Coronary artery (tissue), 2 donors: ENCODE data around the gene RXRB.

Source experiments
- DNase-seq: peaks from one replicate; pipeline ENCODE4 v3.0.0-alpha.2; 2017; ENCODE audit warnings: low spot score
- H3K27ac ChIP-seq, 2 donors: fragments of 200-600 bp; sonication (generic); one replicate each; pipeline ENCODE4 v1.5.1; 2016 to 2019
- H3K4me3 ChIP-seq: fragments of 200-600 bp; sonication (generic); 2 replicates; pipeline ENCODE4 v1.5.1; 2016; ENCODE audit warnings: mild to moderate bottlenecking, moderate library complexity
- TF ChIP-seq, protein P1 (sequence below): fragments of 200-600 bp; sonication (generic); IDR thresholded peaks from one replicate; pipeline ENCODE4 v1.5.1; 2019; ENCODE audit warnings: antibody characterized with exemption

The RXRB gene

GRCh38 chr6:33170176-33171015, 30.1 kb downstream of the RXRB start:
- Histone ChIP-seq H3K4me3 (no peak overlapping the region), H3K27ac (no peak overlapping the region)
- TF ChIP-seq, protein P1, sequence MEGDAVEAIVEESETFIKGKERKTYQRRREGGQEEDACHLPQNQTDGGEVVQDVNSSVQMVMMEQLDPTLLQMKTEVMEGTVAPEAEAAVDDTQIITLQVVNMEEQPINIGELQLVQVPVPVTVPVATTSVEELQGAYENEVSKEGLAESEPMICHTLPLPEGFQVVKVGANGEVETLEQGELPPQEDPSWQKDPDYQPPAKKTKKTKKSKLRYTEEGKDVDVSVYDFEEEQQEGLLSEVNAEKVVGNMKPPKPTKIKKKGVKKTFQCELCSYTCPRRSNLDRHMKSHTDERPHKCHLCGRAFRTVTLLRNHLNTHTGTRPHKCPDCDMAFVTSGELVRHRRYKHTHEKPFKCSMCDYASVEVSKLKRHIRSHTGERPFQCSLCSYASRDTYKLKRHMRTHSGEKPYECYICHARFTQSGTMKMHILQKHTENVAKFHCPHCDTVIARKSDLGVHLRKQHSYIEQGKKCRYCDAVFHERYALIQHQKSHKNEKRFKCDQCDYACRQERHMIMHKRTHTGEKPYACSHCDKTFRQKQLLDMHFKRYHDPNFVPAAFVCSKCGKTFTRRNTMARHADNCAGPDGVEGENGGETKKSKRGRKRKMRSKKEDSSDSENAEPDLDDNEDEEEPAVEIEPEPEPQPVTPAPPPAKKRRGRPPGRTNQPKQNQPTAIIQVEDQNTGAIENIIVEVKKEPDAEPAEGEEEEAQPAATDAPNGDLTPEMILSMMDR, result no peak
- peak; percentile 60 for DNase-seq

- no peak overlapping the region for H3K27ac ChIP-seq
- peak; percentile 63 for DNase-seq
- TF ChIP-seq, protein P1, result no peak
- no peak overlapping the region for H3K4me3 ChIP-seq
These were observed 30.9 kb downstream of the RXRB start for GRCh38 chr6:33169291-33170175.

- TF ChIP-seq, protein P1, result no peak
- Histone ChIP-seq H3K4me3 (no peak overlapping the region), H3K27ac (no peak overlapping the region)
- no peak for DNase-seq
These were observed 31.8 kb downstream of the RXRB start for GRCh38 chr6:33168639-33169038.

GRCh38 chr6:33168284-33168601, 32.2 kb downstream of the RXRB start:
- TF ChIP-seq, protein P1, result no peak
- DNase-seq, result peak; percentile 66
- Histone ChIP-seq H3K27ac (no peak overlapping the region), H3K4me3 (no peak overlapping the region)

DNA sequence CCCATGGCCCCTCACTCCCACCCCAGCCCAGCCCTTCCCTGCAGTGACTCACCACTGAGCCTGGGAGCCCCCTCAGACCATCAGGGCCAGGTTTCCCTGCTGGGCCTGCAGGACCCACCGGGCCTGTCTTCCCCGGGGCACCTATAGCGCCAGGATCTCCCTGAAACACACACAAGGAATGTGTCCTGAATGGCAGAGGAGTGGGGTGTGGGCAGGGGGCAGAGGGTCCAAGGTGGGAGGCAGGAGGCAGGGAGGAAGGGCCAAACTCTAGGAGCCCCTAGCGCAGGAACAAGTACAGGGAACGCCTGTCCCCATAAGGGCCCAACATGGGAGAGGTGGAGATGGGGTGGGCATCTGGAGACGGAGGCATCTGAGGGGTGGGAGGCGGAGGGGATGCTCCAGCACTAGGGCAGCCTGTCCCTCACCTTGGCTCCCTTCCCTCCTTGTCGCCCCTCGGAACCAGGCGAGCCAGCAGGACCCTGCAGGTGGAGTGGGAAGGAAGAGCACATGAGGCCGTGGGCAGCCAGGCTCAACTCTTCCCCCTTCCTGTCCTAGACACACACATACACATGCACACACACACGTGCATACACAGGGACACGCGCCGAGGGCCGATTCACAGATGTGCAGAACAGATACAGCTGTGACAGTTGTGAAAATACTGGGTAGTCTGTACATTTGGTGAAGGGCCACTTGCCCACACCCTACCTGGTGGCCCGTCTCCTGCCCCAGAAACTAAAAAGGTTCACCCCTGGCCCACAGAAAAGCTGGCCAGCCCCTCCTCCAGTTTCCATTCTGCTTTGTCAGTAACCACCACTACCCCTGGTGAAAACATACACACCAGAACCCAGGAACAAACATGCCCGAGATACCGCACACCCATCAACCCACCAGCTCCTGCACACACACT, 32.8 kb downstream of the RXRB start:
- TF ChIP-seq, protein P1, result no peak
- H3K4me3 ChIP-seq, result no peak overlapping the region
- DNase-seq, result peak; percentile 60
- H3K27ac ChIP-seq, result no peak overlapping the region

DNA sequence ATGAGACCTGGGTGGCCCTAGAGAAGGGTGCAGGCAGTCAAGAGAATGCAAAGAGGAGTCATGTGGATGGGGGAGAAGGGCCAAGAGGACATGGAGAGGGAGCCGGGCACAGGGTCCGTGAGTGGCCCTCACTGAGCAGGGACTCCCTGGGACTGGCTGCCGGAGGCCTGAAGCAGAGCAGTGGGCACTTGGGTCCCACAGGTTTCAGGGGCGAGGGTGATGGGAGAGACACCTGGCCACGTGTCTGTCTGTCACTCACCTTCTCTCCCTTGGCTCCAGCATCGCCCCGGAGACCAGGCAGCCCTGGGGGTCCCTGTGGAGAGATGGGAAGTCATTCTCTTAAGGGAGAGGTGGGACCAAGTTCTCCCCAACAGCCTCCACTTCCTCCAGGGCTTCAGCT, 33.7 kb downstream of the RXRB start:
- Histone ChIP-seq H3K4me3 (no peak overlapping the region), H3K27ac (no peak overlapping the region)
- no peak for DNase-seq
- TF ChIP-seq, protein P1, result no peak
